Neural progenitor cell (in vitro differentiated cells): ENCODE measurements around the gene MAPK1.
A peak's percentile ranks its signal among the peaks of the same experiment; 100 is the strongest.

Source experiments
- CTCF ChIP-seq: fragments of 200-600 bp; sonication (generic); IDR thresholded peaks from 2 replicates; pipeline ENCODE4 v1.5.1; 2017; ENCODE audit warnings: antibody characterized with exemption, mild to moderate bottlenecking
- EZH2 ChIP-seq: fragments of 200-600 bp; sonication (generic); IDR thresholded peaks from 2 replicates; pipeline ENCODE4 v1.6.1; 2017; ENCODE audit warnings: antibody characterized with exemption, mild to moderate bottlenecking, moderate library complexity

GRCh38 chr22:21867528-21868266 is at the start of gene MAPK1:
- TF ChIP-seq CTCF (peak; percentile 53), EZH2 (no peak)
